ENCODE measurements around the gene DNAH14. TPM values are rescaled to one million over a fixed set of nuclear protein-coding genes. Genes with fewer than 3 reads are reported as not detected.
"Not testable (repeated sequence)": the region's sequence is repeated elsewhere in the genome, so short reads cannot be mapped to it uniquely, and the experiment has no call there.

DNAH14 gene
- total and polyA plus RNA-seq, 2 experiments from 2014 or later = 55.3 to 80.2 TPM

- not testable (repeated sequence) for H3K9me2 ChIP-seq (ENCODE audit: insufficient read depth); H3K27ac Mint-ChIP-seq; H3K4me2 ChIP-seq; H3K27me3 ChIP-seq (ENCODE audit: insufficient read depth); H3F3A ChIP-seq (replicated peaks; ENCODE audit: low read depth); H3K27me3 Mint-ChIP-seq (ENCODE audit: insufficient read depth, low read depth, poor library complexity); H3K79me2 ChIP-seq (replicated peaks; ENCODE audit: insufficient read depth); H3K4me3 ChIP-seq; H3K4me3 Mint-ChIP-seq; H3K36me3 ChIP-seq (ENCODE audit: insufficient read depth); H3K27ac ChIP-seq (ENCODE audit: low read depth); DNase-seq (ENCODE audit: low spot score); H3K36me3 Mint-ChIP-seq (ENCODE audit: low read depth); H4K20me1 ChIP-seq (replicated peaks; ENCODE audit: insufficient read depth); H2AFZ ChIP-seq; H3K4me1 ChIP-seq (ENCODE audit: insufficient read depth); H3K9me3 Mint-ChIP-seq; H3K4me1 Mint-ChIP-seq; ATAC-seq
Measured at GRCh38 chr1:225386860-225387259, 457.4 kb downstream of the DNAH14 start.

- H2AFZ ChIP-seq = no peak overlapping the region
- no peaks in the 10 kb centered on the region for H3K27me3 ChIP-seq (ENCODE audit: insufficient read depth)
- H3F3A ChIP-seq (replicated peaks; ENCODE audit: low read depth) = no peaks in the 10 kb centered on the region
- no peaks in the 10 kb centered on the region for H3K36me3 Mint-ChIP-seq (ENCODE audit: low read depth)
- DNase-seq (ENCODE audit: low spot score) (no peak), ATAC-seq (no peak)
- no peaks in the 10 kb centered on the region for H3K4me1 ChIP-seq (ENCODE audit: insufficient read depth)
- no peak overlapping the region for H3K4me3 Mint-ChIP-seq
- no peaks in the 10 kb centered on the region for H3K79me2 ChIP-seq (replicated peaks; ENCODE audit: insufficient read depth)
- no peak overlapping the region for H3K4me3 ChIP-seq
- H3K4me2 ChIP-seq = no peak overlapping the region
- no peak overlapping the region for H3K27ac ChIP-seq (ENCODE audit: low read depth)
- 0 out of 3 replicates have a peak, but pooled peaks cover 4% of the 10 kb centered on the region for H3K4me1 Mint-ChIP-seq
- no peak overlapping the region for H3K27ac Mint-ChIP-seq
- no peaks in the 10 kb centered on the region for H3K9me2 ChIP-seq (ENCODE audit: insufficient read depth)
- no peaks in the 10 kb centered on the region for H3K36me3 ChIP-seq (ENCODE audit: insufficient read depth)
- no peaks in the 10 kb centered on the region for H3K9me3 Mint-ChIP-seq
- no peaks in the 10 kb centered on the region for H3K27me3 Mint-ChIP-seq (ENCODE audit: insufficient read depth, low read depth, poor library complexity)
- H4K20me1 ChIP-seq (replicated peaks; ENCODE audit: insufficient read depth) = no peaks in the 10 kb centered on the region
- TF ChIP-seq JUNB (IDR thresholded peaks at IDR 0.05; ENCODE audit: unreplicated experiment) (no peak), ZNF462 (CRISPR knock-in tag; IDR thresholded peaks at IDR 0.05) (no peak), STAT1 (IDR thresholded peaks at IDR 0.05; ENCODE audit: unreplicated experiment) (no peak), ZNF114 (CRISPR knock-in tag; IDR thresholded peaks at IDR 0.05) (no peak), REST (IDR thresholded peaks at IDR 0.05; ENCODE audit: unreplicated experiment) (no peak), CTCF (conservative IDR thresholded peaks at IDR 0.05; ENCODE audit: low read depth in 2 of 2) (no peak), ZNF331 (CRISPR knock-in tag; IDR thresholded peaks at IDR 0.05; ENCODE audit: low read depth) (no peak), POLR2AphosphoS5 (IDR thresholded peaks at IDR 0.05; ENCODE audit: low read depth) (no peak), CREB1 (CRISPR knock-in tag; IDR thresholded peaks at IDR 0.05; ENCODE audit: low read depth) (no peak), EZH2phosphoT487 (IDR thresholded peaks at IDR 0.05; ENCODE audit: unreplicated experiment) (no peak)
Measured at GRCh38 chr1:225388372-225388771, 458.9 kb downstream of the DNAH14 start.

Measured in GM23338 (cell line).